ENCODE results near the gene PCAT7. TPM values are rescaled to one million over a fixed set of nuclear protein-coding genes. Genes with fewer than 3 reads are reported as not detected.
A peak's percentile ranks its signal among the peaks of the same experiment; 100 is the strongest.
"Not testable (repeated sequence)": the region's sequence is repeated elsewhere in the genome, so short reads cannot be mapped to it uniquely, and the experiment has no call there.

Gene PCAT7
- total RNA-seq, 2 donors from 2014 or later = not detected

DNA sequence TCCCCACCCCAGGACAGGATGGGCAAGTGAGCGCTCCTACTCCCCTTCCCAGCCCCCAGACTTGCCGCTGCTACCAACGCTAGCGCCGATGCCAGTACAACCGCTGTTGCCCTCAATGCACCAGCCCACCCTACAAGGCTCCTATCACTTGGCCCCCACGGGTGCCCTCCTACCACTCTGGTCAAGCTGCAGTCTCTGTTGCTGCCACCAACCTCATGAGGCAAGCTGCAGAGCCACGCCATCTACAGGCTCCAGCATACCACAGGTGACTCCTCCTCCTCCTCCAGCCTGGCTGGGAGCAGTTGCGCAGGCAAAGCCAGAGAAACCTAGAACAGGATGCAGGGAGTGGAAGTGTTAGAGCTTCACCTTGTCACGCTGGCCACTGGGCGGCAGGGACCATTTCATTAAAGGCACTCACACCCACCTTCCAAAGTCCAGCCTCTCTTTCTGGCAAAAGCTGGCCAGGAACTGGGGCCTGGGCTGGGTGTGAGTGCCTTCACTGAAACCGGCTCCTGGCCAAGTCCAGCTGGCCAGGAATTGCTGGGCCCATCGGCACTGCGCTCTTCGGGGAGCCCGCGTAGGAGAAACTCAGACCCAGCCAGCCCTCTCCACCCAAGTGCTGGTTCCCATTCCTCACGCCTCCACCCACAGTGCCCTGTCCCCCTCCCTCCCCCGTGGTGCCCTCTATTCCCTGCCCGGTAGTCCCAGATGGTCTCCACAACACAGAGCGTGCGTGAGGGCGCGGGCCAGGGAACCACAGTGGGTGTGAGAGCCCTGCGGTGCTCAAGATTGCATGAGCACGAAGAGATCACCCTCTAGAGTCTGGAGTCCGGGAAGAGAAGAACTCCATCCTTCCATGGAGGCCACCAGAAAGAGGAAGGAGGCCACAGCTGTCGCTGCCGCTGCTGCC lies 1.6 kb upstream of the PCAT7 start:
- DNase-seq (ENCODE audit: low spot score in 2 of 2) (no peak), ATAC-seq (no peak)
- no peak overlapping the region for H3K27ac Mint-ChIP-seq
- no peaks in the 10 kb centered on the region for H3K9me3 Mint-ChIP-seq
- H3K36me3 Mint-ChIP-seq = no peaks in the 10 kb centered on the region

DNA sequence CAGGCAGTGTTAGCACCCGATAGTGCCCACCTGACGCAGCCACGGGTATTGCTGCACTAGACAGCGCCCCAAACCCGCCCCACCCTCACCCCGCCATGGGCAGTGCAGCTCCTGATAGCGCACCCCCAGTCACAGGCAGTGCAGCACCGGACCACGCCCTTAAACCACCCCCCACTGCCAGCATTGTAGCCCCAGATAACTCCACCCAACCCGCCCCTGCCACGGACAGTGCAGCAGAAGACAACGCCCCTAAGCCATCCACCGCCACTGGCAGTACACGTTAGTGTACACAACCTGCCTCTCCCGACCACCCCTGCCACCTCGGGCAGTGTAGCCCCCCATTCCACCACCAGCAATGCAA lies 825 bp upstream of the PCAT7 start:
- no peak overlapping the region for H3K27ac Mint-ChIP-seq
- DNase-seq (ENCODE audit: low spot score in 2 of 2) = no peak
- H3K36me3 Mint-ChIP-seq = no peaks in the 10 kb centered on the region
- no peaks in the 10 kb centered on the region for H3K9me3 Mint-ChIP-seq
- peak in 1 of 2 donors; percentile 35 for ATAC-seq

DNA sequence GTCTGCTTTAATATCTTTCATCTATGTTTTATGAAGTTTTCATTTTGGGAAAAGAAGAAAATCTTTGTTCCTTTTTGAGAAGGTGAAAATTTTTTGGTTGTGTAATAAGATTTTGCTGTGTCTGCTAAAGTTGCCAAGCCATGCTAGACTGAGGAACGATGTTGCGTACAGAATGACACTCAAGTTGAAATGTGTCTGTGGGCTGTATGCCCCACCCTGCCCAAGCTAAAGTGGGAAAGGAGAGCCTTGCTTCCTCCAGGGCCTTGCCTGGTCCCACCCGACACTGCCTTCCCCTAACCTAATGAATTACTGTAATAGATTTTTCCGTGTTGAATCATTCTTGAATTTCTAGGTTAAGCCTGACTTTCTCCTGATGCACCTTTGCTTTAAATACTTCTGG lies 2.5 kb downstream of the PCAT7 start:
- Mint-ChIP-seq H3K27ac (no peak overlapping the region), H3K9me3 (no peaks in the 10 kb centered on the region), H3K36me3 (no peaks in the 10 kb centered on the region)
- ATAC-seq = no peak
- DNase-seq (ENCODE audit: low spot score in 2 of 2) = no peak

DNA sequence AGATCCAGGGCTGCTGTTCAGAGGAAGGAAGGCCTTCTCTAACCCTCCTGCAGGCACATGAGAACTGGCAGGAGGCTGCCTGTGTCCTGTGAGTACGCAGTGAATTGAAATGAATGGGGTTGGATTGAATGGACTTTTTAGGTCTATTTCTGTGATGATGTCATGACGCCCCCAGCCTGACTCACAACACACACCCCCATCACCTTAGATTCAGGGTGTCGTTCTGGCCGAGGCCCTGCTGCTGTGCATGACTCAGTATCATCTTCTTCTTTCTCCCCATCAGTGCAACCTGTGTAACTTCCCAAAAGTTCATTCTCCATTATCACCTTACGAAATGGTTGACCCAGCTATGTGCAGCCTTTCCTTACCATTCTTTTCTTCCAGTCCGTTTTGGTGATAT lies 5.4 kb downstream of the PCAT7 start:
- no peak for ATAC-seq
- Mint-ChIP-seq H3K9me3 (peaks cover 0 to 4% of the 10 kb centered on the region in 2 donors), H3K27ac (no peak overlapping the region), H3K36me3 (no peaks in the 10 kb centered on the region)
- no peak for DNase-seq (ENCODE audit: low spot score in 2 of 2)

DNA sequence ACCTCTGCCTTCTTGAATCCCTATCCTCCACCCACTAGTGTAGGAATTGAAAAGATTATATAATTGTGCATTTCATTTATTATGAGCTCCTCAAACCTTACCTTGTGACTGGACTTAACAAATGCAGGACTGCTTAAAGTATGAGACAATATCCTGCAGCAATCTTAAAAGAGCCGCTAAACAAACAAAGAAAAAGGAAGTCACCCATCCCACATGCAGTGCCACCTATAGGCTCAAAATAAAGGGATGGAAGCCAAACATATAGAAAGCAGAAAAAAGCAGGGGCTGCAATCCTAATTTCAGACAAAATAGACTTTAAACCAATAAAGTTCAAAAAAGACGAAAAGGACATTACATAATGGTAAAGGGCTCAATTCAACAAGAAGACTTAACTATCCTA lies 8.7 kb downstream of the PCAT7 start:
- DNase-seq (ENCODE audit: low spot score in 2 of 2) = no peak
- ATAC-seq = no peak
- Mint-ChIP-seq H3K27ac (no peak overlapping the region), H3K9me3 (peaks cover 0 to 4% of the 10 kb centered on the region in 2 donors), H3K36me3 (no peaks in the 10 kb centered on the region)

DNA sequence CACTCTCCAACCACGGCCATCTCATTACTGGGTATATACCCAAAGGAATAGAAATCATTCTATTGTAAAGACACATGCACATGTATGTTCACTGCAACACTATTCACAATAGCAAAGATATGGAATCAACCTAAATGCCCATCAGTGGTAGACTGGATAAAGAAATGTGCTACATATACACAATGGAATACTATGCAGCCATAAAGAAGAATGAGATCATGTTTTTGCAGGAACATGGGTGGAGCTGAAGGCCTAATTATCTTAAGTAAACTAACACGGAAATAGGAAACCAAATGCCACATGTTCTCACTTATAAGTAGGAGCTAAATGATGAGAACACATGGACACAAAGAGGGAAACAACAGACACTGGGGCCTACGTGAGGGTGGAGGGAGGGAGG lies 9.4 kb downstream of the PCAT7 start:
- not testable (repeated sequence) for H3K27ac Mint-ChIP-seq; H3K36me3 Mint-ChIP-seq; DNase-seq (ENCODE audit: low spot score in 2 of 2); H3K9me3 Mint-ChIP-seq; ATAC-seq

DNA sequence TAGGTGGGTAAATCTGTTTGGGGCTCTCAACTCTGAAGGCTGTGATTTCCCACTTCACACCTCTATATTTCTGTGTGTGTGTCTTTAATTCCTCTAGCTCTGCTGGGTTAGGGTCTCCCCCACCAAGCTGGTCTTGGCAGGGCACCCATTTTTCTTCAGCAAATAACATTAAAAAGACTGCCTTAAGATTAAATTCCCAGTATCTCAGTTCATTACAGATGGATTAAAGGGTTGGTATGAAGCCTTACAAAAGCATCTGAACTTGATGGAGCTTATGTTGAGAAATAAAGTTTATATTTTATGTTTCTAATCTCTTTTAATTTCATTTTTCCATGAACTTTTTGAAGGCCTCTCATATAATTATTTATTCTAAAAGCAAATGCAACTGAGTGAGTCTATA lies 11.7 kb downstream of the PCAT7 start:
- H3K36me3 Mint-ChIP-seq = no peaks in the 10 kb centered on the region

DNA sequence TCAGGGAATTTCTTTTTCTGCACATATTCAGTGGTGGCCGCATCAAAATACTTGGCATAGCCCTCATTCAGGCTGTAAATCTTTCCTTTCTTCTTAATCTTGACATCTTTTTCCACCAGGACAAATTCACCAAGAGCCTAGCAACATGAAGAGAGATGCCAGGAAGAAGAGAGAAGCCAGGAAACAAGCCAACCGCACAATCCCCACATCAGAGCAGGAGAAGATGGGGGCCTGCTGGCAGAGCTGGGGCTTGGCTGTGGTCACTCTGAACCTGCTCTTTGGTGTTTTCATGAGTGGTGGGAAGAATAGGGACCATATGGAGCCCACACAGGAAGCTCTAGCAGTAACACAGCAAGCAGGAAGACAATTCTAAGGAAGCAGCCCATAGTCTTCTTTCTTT lies 12.4 kb downstream of the PCAT7 start:
- H3K36me3 Mint-ChIP-seq = no peaks in the 10 kb centered on the region
- ATAC-seq (no peak), DNase-seq (ENCODE audit: low spot score in 2 of 2) (no peak)
- peaks cover 0 to 4% of the 10 kb centered on the region in 2 donors for H3K9me3 Mint-ChIP-seq
- no peak overlapping the region for H3K27ac Mint-ChIP-seq

More for the DNA sequence above, 11.7 kb downstream of the PCAT7 start:
- DNase-seq (ENCODE audit: low spot score in 2 of 2) (no peak), ATAC-seq (no peak)
- peaks cover 0 to 4% of the 10 kb centered on the region in 2 donors for H3K9me3 Mint-ChIP-seq
- H3K27ac Mint-ChIP-seq = no peak overlapping the region

DNA sequence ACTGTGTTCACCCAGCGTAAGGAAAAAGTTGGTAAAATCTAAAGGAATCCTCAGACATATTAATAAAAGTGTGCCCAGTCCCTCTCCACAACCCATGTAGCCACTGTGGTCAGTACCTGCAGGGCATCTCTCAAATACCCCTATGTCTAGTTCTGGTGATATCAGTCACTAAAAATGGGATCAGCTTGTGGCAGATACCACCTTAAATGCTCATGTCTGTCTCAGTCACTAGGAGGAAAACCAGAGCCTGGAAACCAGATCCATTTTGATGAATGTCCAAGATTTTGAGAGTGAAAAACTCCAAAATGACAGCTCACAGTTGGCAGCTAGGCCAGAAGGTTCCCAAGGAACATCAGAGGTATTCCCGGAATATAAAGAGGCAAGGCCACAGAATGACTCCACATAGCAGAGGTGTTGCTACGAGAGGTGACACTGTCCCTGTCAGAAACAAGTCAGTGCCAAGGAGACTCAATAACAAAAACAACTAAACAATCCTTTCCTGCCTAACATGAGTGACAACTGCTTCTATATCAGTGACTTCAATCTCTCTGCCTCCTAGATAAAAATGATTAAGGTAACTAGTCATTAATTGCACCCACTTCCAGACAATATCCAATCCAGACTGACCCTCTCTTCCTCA lies 13.5 kb downstream of the PCAT7 start:
- ATAC-seq = no peak
- H3K9me3 Mint-ChIP-seq = peaks cover 0 to 4% of the 10 kb centered on the region in 2 donors

DNA sequence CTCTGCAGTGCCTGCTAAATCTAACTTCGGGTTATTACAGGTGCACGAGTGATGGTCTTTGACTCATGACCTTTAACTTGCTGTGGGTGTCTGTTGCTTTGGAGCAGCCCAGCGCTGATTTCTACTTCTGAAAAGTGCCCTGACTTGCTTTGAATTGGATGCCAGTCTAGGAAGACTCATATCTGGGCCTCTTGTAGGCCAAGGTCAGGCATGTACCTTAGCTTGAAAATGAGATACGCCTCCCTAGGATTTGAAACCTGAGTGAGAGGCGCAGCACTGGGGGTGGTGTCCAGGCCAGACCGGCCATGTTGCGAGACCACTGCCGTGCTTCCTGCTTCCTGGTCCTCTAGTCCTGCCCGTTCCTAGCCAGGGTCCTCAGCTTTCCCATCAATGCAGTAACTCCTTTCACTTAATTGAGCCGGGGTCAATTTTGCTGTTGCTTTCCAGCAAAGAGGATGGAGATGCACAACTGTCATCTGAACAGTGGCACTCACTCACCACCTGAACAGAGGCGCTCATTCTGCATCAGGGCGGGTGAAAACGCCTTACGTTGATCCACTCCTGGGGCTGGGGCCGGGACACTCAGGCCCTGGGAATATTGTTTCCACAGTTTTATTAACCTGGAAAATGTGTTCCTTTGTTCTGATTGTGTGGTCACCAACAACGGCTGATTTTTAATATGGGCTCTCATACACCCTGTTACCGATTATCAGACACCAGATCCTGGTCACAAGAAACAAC lies 14.3 kb downstream of the PCAT7 start:
- no peak for ATAC-seq
- Mint-ChIP-seq H3K36me3 (no peaks in the 10 kb centered on the region), H3K9me3 (peaks cover 0 to under 1% of the 10 kb centered on the region in 2 donors), H3K27ac (no peak overlapping the region)
- DNase-seq (ENCODE audit: low spot score in 2 of 2) = no peak

More for the DNA sequence above, 13.5 kb downstream of the PCAT7 start:
- DNase-seq (ENCODE audit: low spot score in 2 of 2) = no peak
- Mint-ChIP-seq H3K36me3 (no peaks in the 10 kb centered on the region), H3K27ac (no peak overlapping the region)

DNA sequence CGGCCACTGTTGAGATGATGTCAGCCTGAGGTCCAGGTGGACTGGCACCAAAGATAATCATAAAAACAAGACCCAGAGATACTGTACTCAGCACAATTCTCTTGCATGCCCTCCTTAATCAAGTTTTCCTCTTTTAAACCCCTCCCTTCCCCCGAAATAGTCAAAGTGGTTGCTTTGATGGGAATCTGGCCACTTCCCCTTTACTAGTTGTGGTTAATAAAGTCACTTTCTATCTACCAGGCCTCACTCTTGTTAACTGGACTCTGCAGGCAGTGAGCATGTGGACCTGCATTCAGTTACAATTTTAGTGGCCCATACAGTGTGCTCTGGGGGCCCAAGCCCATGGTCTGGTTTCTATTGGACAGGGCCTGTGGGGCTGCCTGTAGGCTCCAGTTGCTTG lies 21.2 kb downstream of the PCAT7 start:
- H3K36me3 Mint-ChIP-seq = no peaks in the 10 kb centered on the region
- no peak for DNase-seq (ENCODE audit: low spot score in 2 of 2)
- H3K9me3 Mint-ChIP-seq = no peaks in the 10 kb centered on the region
- no peak overlapping the region for H3K27ac Mint-ChIP-seq
- no peak for ATAC-seq

DNA sequence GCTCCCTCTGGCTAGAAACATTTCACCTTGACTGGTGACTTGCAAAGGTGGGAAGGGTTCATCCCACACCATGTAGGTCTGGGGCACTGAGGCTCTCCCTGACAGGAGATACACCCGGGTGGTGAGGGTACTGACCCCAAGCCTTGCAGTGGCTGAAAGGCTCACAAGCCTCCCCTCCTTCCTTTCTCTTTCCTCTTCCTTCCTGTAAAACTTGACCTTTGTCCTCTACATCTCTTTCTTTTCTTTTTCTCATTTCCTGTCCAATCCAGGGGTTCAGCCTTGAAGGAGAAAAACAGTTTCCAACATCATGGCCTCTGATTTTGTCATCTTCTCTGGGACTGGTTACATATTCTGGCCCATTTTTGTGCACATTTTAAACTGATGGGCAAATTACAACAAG lies 22.2 kb downstream of the PCAT7 start:
- Mint-ChIP-seq H3K27ac (no peak overlapping the region), H3K36me3 (no peaks in the 10 kb centered on the region), H3K9me3 (no peaks in the 10 kb centered on the region)
- ATAC-seq = no peak
- DNase-seq (ENCODE audit: low spot score in 2 of 2) = no peak

DNA sequence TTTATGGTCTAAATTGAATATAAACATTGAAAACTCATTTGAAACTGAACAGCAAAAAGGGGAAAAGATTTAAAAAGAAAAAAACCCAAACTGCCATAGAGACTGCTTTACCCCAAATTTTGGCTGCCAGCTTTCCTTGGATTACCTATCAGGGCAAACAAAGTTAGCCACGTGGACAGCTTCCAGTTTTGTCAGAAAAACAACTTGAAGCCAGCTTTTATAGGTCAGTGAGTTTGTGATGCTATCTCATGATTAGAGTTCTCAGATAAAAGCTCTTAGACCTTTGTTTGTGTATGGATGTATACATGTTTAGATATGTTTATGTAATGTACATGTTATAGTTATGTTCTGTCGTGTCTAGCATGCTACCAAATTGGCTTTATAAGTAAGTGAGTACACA lies 22.7 kb downstream of the PCAT7 start:
- Mint-ChIP-seq H3K27ac (no peak overlapping the region), H3K9me3 (no peaks in the 10 kb centered on the region), H3K36me3 (no peaks in the 10 kb centered on the region)
- no peak for DNase-seq (ENCODE audit: low spot score in 2 of 2)
- no peak for ATAC-seq

DNA sequence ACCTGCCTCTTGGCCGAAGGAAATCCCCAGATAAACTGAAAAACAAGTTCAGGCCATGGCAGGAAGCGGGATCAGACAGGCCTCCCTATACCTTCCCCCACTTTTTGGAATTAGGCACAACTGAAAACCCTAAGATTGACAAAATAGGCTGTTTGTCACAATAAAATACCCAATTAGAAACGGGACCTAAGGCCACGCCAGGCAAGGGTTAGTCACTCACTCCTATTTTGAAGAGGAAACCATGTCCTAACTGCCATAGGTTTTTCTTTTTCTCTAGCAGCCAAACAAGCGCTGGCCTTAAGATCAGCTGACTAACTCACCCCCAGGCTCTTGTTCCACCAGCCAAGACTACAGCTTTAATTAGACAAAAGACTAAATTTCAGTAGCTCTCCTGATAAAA lies 26.8 kb downstream of the PCAT7 start:
- Mint-ChIP-seq H3K27ac (no peak overlapping the region), H3K9me3 (no peaks in the 10 kb centered on the region), H3K36me3 (no peaks in the 10 kb centered on the region)
- ATAC-seq (no peak), DNase-seq (ENCODE audit: low spot score in 2 of 2) (no peak)

DNA sequence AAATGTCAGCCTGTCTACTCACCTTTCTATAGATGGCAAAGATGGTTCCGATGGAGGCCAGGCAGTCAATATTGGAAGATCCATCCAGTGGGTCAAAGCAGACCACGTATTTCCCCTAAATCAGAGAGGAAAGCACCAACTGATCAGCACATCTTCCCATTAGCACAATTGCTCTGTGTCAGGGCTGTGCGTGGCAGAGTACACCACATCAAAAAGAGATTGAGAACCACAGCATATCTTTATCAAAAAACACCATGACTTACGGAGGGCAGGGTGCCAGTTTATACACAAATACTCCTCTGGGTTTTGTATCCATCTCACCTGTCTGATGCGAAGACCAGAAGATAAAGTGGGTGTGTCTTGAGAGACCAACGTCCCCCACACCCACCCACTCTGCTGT lies 29.7 kb downstream of the PCAT7 start:
- ATAC-seq (peak in 1 of 2 donors; percentile 70), DNase-seq (ENCODE audit: low spot score in 2 of 2) (no peak)
- Mint-ChIP-seq H3K36me3 (no peaks in the 10 kb centered on the region), H3K27ac (no peak overlapping the region), H3K9me3 (no peaks in the 10 kb centered on the region)

DNA sequence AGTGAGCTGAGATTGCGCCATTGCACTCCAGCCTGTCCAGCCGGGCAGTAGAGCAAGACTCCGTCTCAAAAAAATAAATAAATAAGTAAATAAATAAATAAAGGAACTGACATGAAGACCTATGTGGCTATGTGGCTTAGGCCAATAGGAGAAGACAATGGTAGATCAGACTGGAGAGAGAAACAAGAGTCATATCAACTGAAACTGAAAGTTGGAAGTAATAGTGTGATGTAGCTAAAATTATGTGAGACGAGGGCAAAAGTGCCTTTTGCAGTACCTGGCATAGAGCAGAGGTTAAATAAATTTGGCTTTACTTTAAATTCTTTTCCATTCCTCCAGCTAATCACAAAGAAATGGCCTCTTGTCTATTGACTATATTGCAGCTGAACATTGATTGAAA lies 31.4 kb downstream of the PCAT7 start:
- no peaks in the 10 kb centered on the region for H3K36me3 Mint-ChIP-seq
- no peak for DNase-seq (ENCODE audit: low spot score in 2 of 2)
- H3K27ac Mint-ChIP-seq = no peak overlapping the region
- no peak for ATAC-seq
- H3K9me3 Mint-ChIP-seq = no peaks in the 10 kb centered on the region

DNA sequence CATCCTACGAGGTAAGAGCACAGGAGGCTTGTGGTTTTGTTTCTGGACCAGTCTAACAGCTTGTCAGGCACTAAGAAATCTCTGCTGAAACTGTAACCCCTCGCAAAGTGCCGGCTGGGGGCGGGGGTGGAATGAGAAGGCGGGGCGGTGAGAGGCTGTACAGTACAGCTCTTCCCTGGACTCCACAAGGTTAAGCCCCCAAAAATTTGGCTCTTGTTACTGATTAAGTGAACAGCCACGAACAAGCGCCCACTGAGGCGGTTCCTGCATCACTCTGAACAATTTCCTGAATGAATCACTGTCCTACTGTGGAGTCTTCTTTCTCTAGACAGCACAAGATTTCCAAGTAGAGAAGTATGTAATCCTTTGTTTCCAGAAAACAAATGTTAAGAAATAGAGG lies 31.9 kb downstream of the PCAT7 start:
- no peak overlapping the region for H3K27ac Mint-ChIP-seq
- ATAC-seq (no peak), DNase-seq (ENCODE audit: low spot score in 2 of 2) (no peak)
- H3K36me3 Mint-ChIP-seq = no peaks in the 10 kb centered on the region
- H3K9me3 Mint-ChIP-seq = no peaks in the 10 kb centered on the region

Measured in activated naive CD4-positive, alpha-beta T cell treated with anti-CD3 and anti-CD28 coated beads, Interleukin-2, amount 50 U/mL, for 72 hours (primary cell).